ENCODE measurements around the gene CLOCK. TPM values are rescaled to one million over a fixed set of nuclear protein-coding genes. Genes with fewer than 3 reads are reported as not detected.

Gene CLOCK
- total and polyA plus RNA-seq, 10 of the 15 experiments (the other 5 are each of a cell fraction or from before 2014, with no cell fraction given): 2.8 to 11.7 (median 10.4) TPM

- no peaks in the 10 kb centered on the region for H3K79me2 ChIP-seq (ENCODE audit: control insufficient read depth, insufficient read depth, low read length)
- no peak overlapping the region for H3K27ac ChIP-seq (ENCODE audit: control insufficient read depth, insufficient read depth)
- intact Hi-C loops (cut with micrococcal nuclease; ENCODE audit: unreplicated experiment) (no loop called here), in situ Hi-C loops (cut with MboI) (loop anchor here (25.0 kb wide), 1 partner anchor 1260 kb away; no protein-coding TSS in a partner anchor)
- H3K27me3 ChIP-seq (replicated peaks in 1 of 2; ENCODE audit: control insufficient read depth in 2 of 2, insufficient read depth in 2 of 2, low read length in 1 of 2): no peaks in the 10 kb centered on the region
- TF ChIP-seq PBX3 (IDR thresholded peaks at IDR 0.05; ENCODE audit: insufficient replicate concordance, low read depth, low read length) (no peak), SRF (IDR thresholded peaks at IDR 0.05; ENCODE audit: low read depth in 2 of 2, low read length in 2 of 2) (no peak), PAX8 (IDR thresholded peaks at IDR 0.05) (no peak), CTCF (IDR thresholded peaks at IDR 0.05 in 2 of 3, conservative IDR thresholded peaks at IDR 0.05 in 1 of 3; ENCODE audit: control insufficient read depth in 2 of 3, extremely low read depth in 1 of 3, insufficient read depth in 1 of 3, low read depth in 3 of 3, low read length in 3 of 3) (no peak), ZNF622 (IDR thresholded peaks at IDR 0.05) (no peak), E4F1 (IDR thresholded peaks at IDR 0.05; ENCODE audit: borderline replicate concordance, partially characterized antibody) (no peak), HDAC2 (IDR thresholded peaks at IDR 0.05) (no peak), ZNF274 (IDR thresholded peaks at IDR 0.05; ENCODE audit: insufficient read depth, insufficient read length) (no peak), MLLT1 (IDR thresholded peaks at IDR 0.05) (no peak)
- CTCF ChIA-PET: interaction anchor here (1.1 kb wide), 1 partner anchor 11 kb away, joined by 5 read pairs; no protein-coding TSS in a partner anchor
- SMC1A ChIA-PET (ENCODE audit: uncharacterized antibody, unreplicated experiment): no interaction called here
- POLR2A ChIA-PET: no interaction called here
- H3K4me1 ChIP-seq (ENCODE audit: control insufficient read depth, insufficient read depth, low read length): 0 out of 2 replicates have a peak, but pooled peaks cover 3% of the 10 kb centered on the region
- H3K4me2 ChIP-seq (ENCODE audit: control insufficient read depth, insufficient read depth): no peak overlapping the region
- no peak for DNase-seq (ENCODE audit: low read depth, low spot score)
- no peaks in the 10 kb centered on the region for H4K20me1 ChIP-seq (ENCODE audit: control insufficient read depth, insufficient read depth)
- H3K36me3 ChIP-seq (ENCODE audit: control insufficient read depth in 2 of 2, insufficient read depth in 2 of 2, low read length in 1 of 2): no peaks in the 10 kb centered on the region
- 52% methylated on average over 3 of the region's 3 CpGs for WGBS (ENCODE audit: insufficient coverage, insufficient replicate concordance, low lambda C conversion rate, missing lambda C conversion rate)
- no peak overlapping the region for H2AFZ ChIP-seq (ENCODE audit: control insufficient read depth, low read depth, low read length)
- RAD21 ChIA-PET (ENCODE audit: unreplicated experiment): no interaction called here
- no peak overlapping the region for H3K4me3 ChIP-seq
- no peak for FAIRE-seq
- H3K9ac ChIP-seq (ENCODE audit: control insufficient read depth, insufficient read depth, low read length): no peak overlapping the region
- no peak for ATAC-seq
- H3K9me3 ChIP-seq (replicated peaks; ENCODE audit: control insufficient read depth, insufficient read depth, low read length): no peaks in the 10 kb centered on the region; the same call in 2 of the 3 replicates
- no TSS peak for BruUV-seq (replicated peaks)
Observed at GRCh38 chr4:55571806-55572205, 25.1 kb upstream of the CLOCK start.
